GM20000 (cell line): ENCODE data around the gene NEDD9.

Experiments
- DNase-seq: peaks from one replicate; pipeline ENCODE4 v3.0.0; 2012; ENCODE audit warnings: low spot score
- CTCF ChIP-seq: IDR thresholded peaks from 2 replicates; pipeline ENCODE4 v1.5.1; 2012; ENCODE audit warnings: mild to moderate bottlenecking, control low read depth; ENCODE audit errors: extremely low read depth, missing control alignments

The NEDD9 gene

GRCh38 chr6:11208854-11209253, 23.6 kb downstream of the NEDD9 start:
- DNase-seq = no peak
- no peak for TF ChIP-seq CTCF

- TF ChIP-seq CTCF = no peak
- no peak for DNase-seq
Observed at GRCh38 chr6:11208267-11208666, 24.2 kb downstream of the NEDD9 start.

- TF ChIP-seq CTCF = no peak
- DNase-seq = no peak
Observed at GRCh38 chr6:11207199-11207968, 25.1 kb downstream of the NEDD9 start.

- TF ChIP-seq CTCF = no peak
- DNase-seq = no peak
Observed at GRCh38 chr6:11206576-11206975, 25.9 kb downstream of the NEDD9 start.

GRCh38 chr6:11204794-11205366, 27.6 kb downstream of the NEDD9 start:
- no peak for TF ChIP-seq CTCF
- no peak for DNase-seq

GRCh38 chr6:11204005-11204399, 28.5 kb downstream of the NEDD9 start:
- no peak for TF ChIP-seq CTCF
- no peak for DNase-seq

GRCh38 chr6:11203306-11204004, 29.0 kb downstream of the NEDD9 start:
- no peak for DNase-seq
- TF ChIP-seq CTCF = no peak
